ENCODE data around the gene OSER1. TPM values are rescaled to one million over a fixed set of nuclear protein-coding genes. Genes with fewer than 3 reads are reported as not detected.
"Not testable (repeated sequence)": the region's sequence is repeated elsewhere in the genome, so short reads cannot be mapped to it uniquely, and the experiment has no call there.

The OSER1 gene
- polyA plus RNA-seq, 6 donors from 2014 or later, result 101 to 163 (median 112) TPM

- DNase-seq; H3K4me3 Mint-ChIP-seq; ATAC-seq (ENCODE audit: low read depth in 2 of 2); H3K27ac Mint-ChIP-seq; H3K4me1 Mint-ChIP-seq: not testable (repeated sequence)
- Mint-ChIP-seq H3K27me3 (peaks cover 0 to 23% (median 13%) of the 10 kb centered on the region in 3 donors), H3K9me3 (peaks cover 3 to 12% (median 6%) of the 10 kb centered on the region in 7 donors), H3K36me3 (peaks cover 0 to 14% of the 10 kb centered on the region in 2 donors)
These were observed 26.3 kb upstream of the OSER1 start for GRCh38 chr20:44236840-44237239.

GRCh38 chr20:44235702-44236101 is 25.1 kb upstream of the OSER1 start:
- Mint-ChIP-seq H3K9me3 (peaks cover 0 to 12% (median 6%) of the 10 kb centered on the region in 7 donors), H3K4me1 (no peaks in the 10 kb centered on the region), H3K36me3 (peaks cover 0 to 7% of the 10 kb centered on the region in 2 donors), H3K27me3 (peaks cover 0 to 16% (median 7%) of the 10 kb centered on the region in 3 donors), H3K27ac (no peak overlapping the region), H3K4me3 (no peak overlapping the region)
- DNase-seq (no peak), ATAC-seq (ENCODE audit: low read depth in 2 of 2) (no peak)

GRCh38 chr20:44234566-44235317 is 24.2 kb upstream of the OSER1 start:
- DNase-seq (no peak), ATAC-seq (ENCODE audit: low read depth in 2 of 2) (no peak)
- H3K9me3 Mint-ChIP-seq, result peaks cover 0 to 12% (median 6%) of the 10 kb centered on the region in 7 donors
- no peaks in the 10 kb centered on the region for H3K4me1 Mint-ChIP-seq
- H3K4me3 Mint-ChIP-seq, result no peak overlapping the region
- peaks cover 0 to 9% (median 0%) of the 10 kb centered on the region in 3 donors for H3K27me3 Mint-ChIP-seq
- H3K27ac Mint-ChIP-seq, result no peak overlapping the region
- H3K36me3 Mint-ChIP-seq, result peaks cover 0 to 7% of the 10 kb centered on the region in 2 donors

GRCh38 chr20:44233436-44234016 is 23.0 kb upstream of the OSER1 start:
- Mint-ChIP-seq H3K4me1 (no peaks in the 10 kb centered on the region), H3K4me3 (no peak overlapping the region), H3K27ac (peak overlapping the region in 1 of 6 donors; percentile 33), H3K36me3 (peaks cover 0 to 7% of the 10 kb centered on the region in 2 donors), H3K27me3 (peaks cover 0 to 8% (median 0%) of the 10 kb centered on the region in 3 donors), H3K9me3 (peaks cover 0 to 3% (median 0%) of the 10 kb centered on the region in 7 donors)
- DNase-seq (no peak), ATAC-seq (ENCODE audit: low read depth in 2 of 2) (no peak)

GRCh38 chr20:44232469-44232856 is 21.9 kb upstream of the OSER1 start:
- not testable (repeated sequence) for H3K27ac Mint-ChIP-seq; H3K9me3 Mint-ChIP-seq; H3K4me3 Mint-ChIP-seq; H3K4me1 Mint-ChIP-seq; H3K27me3 Mint-ChIP-seq; DNase-seq; ATAC-seq (ENCODE audit: low read depth in 2 of 2); H3K36me3 Mint-ChIP-seq

GRCh38 chr20:44231713-44232468 is 21.3 kb upstream of the OSER1 start:
- Mint-ChIP-seq H3K9me3 (no peaks in the 10 kb centered on the region), H3K36me3 (peaks cover 0 to 7% of the 10 kb centered on the region in 2 donors), H3K27ac (no peak overlapping the region), H3K4me3 (no peak overlapping the region), H3K27me3 (peaks cover 0 to 8% (median 0%) of the 10 kb centered on the region in 3 donors), H3K4me1 (no peaks in the 10 kb centered on the region)
- ATAC-seq (ENCODE audit: low read depth in 2 of 2), result no peak
- no peak for DNase-seq

- ATAC-seq (ENCODE audit: low read depth in 2 of 2), result no peak
- Mint-ChIP-seq H3K36me3 (peaks cover 0 to 7% of the 10 kb centered on the region in 2 donors), H3K27me3 (peaks cover 0 to 8% (median 0%) of the 10 kb centered on the region in 3 donors), H3K27ac (no peak overlapping the region), H3K9me3 (no peaks in the 10 kb centered on the region), H3K4me3 (no peak overlapping the region), H3K4me1 (no peaks in the 10 kb centered on the region)
- no peak for DNase-seq
These were observed 20.6 kb upstream of the OSER1 start for GRCh38 chr20:44231193-44231592.

- Mint-ChIP-seq H3K9me3 (no peaks in the 10 kb centered on the region), H3K4me1 (no peaks in the 10 kb centered on the region), H3K27me3 (no peaks in the 10 kb centered on the region), H3K27ac (no peak overlapping the region), H3K4me3 (no peak overlapping the region), H3K36me3 (no peaks in the 10 kb centered on the region)
- ATAC-seq (ENCODE audit: low read depth in 2 of 2), result no peak
- no peak for DNase-seq
These were observed 18.1 kb upstream of the OSER1 start for GRCh38 chr20:44228465-44229258.

GRCh38 chr20:44224637-44225036 is 14.1 kb upstream of the OSER1 start:
- Mint-ChIP-seq H3K4me1 (peaks cover 2 to 11% (median 3%) of the 10 kb centered on the region in 3 donors), H3K9me3 (no peaks in the 10 kb centered on the region), H3K36me3 (no peaks in the 10 kb centered on the region), H3K27me3 (no peaks in the 10 kb centered on the region), H3K4me3 (no peak overlapping the region), H3K27ac (no peak overlapping the region)
- no peak for ATAC-seq (ENCODE audit: low read depth in 2 of 2)
- DNase-seq, result no peak

- Mint-ChIP-seq H3K36me3 (no peaks in the 10 kb centered on the region), H3K9me3 (no peaks in the 10 kb centered on the region), H3K27ac (no peak overlapping the region), H3K4me1 (peaks cover 10 to 18% (median 12%) of the 10 kb centered on the region in 3 donors), H3K27me3 (no peaks in the 10 kb centered on the region), H3K4me3 (no peak overlapping the region)
- no peak for ATAC-seq (ENCODE audit: low read depth in 2 of 2)
- no peak for DNase-seq
These were observed 13.2 kb upstream of the OSER1 start for GRCh38 chr20:44223721-44224120.

- H3K4me1 Mint-ChIP-seq, result peaks cover 20 to 25% (median 21%) of the 10 kb centered on the region in 3 donors
- DNase-seq, result no peak
- no peak for ATAC-seq (ENCODE audit: low read depth in 2 of 2)
- H3K4me3 Mint-ChIP-seq, result no peak overlapping the region
- peak overlapping the region in 2 of 6 donors; percentile 52 to 79 for H3K27ac Mint-ChIP-seq
- no peaks in the 10 kb centered on the region for H3K27me3 Mint-ChIP-seq
- H3K36me3 Mint-ChIP-seq, result no peaks in the 10 kb centered on the region
- no peaks in the 10 kb centered on the region for H3K9me3 Mint-ChIP-seq
These were observed 12.2 kb upstream of the OSER1 start for GRCh38 chr20:44222633-44223368.

- no peak overlapping the region for H3K27ac Mint-ChIP-seq
- no peaks in the 10 kb centered on the region for H3K36me3 Mint-ChIP-seq
- no peaks in the 10 kb centered on the region for H3K27me3 Mint-ChIP-seq
- DNase-seq (no peak), ATAC-seq (ENCODE audit: low read depth in 2 of 2) (no peak)
- H3K9me3 Mint-ChIP-seq, result no peaks in the 10 kb centered on the region
- H3K4me1 Mint-ChIP-seq, result peaks cover 27 to 32% (median 28%) of the 10 kb centered on the region in 3 donors
- H3K4me3 Mint-ChIP-seq, result no peak overlapping the region
These were observed 11.5 kb upstream of the OSER1 start for GRCh38 chr20:44222027-44222426.

Measured in naive B cell (primary cell).